H1 (cell line): ENCODE results near the gene CTPS2. TPM values are rescaled to one million over a fixed set of nuclear protein-coding genes. Genes with fewer than 3 reads are reported as not detected.

Experiments
- KDM5A ChIP-seq: fragments of 200-600 bp; IDR thresholded peaks from 2 replicates; pipeline ENCODE4 v1.7.1; 2012; ENCODE audit warnings: mild to moderate bottlenecking, low read length, inconsistent platforms, mixed read lengths
- RBBP5 ChIP-seq: IDR thresholded peaks from 2 replicates; pipeline ENCODE4 v1.7.1; 2012; ENCODE audit warnings: low read depth, mild to moderate bottlenecking, inconsistent platforms, low read length, moderate library complexity, borderline replicate concordance
- RFX5 ChIP-seq: IDR thresholded peaks from 2 replicates; pipeline ENCODE4 v1.6.1; 2011; ENCODE audit warnings: low read depth, low read length, improper control_type of control experiment, borderline replicate concordance
- polyA plus RNA-seq, 7 experiments: library from polyadenylated mRNA; depleted of rRNA in 3 of 7; stranded (reverse) in 5 of 7; unstranded in 2 of 7; fragments of >200 nt in 5 of 7; fragments of 200-250 nt in 2 of 7; gene quantifications; 1 replicate in 5 of 7; 2 replicates in 1 of 7; 4 replicates in 1 of 7; pipeline versions ENCODE4 v1.2.1 to v1.2.3, GENCODE V29; 2011 to 2013; ENCODE audit warnings: missing spikeins in 2 of 7, mixed read lengths in 2 of 7
- total RNA-seq: library from RNA; stranded (reverse); fragmentation: NEBNext Ultra II Directional; extraction: Animal tissue kit (Norgen Biotek cat#: 25700); gene quantifications from 2 replicates; pipeline ENCODE4 v1.2.1, GENCODE V29; 2021
- TF ChIP-seq, protein P1 (sequence below): IDR thresholded peaks from 2 replicates; pipeline ENCODE4 v1.6.1; 2011; ENCODE audit warnings: low read length, improper control_type of control experiment

CTPS2 gene
- total and polyA plus RNA-seq, 2 of the 8 experiments (the other 6 are each of a cell fraction or from before 2014, with no cell fraction given): 17.1 to 34.0 TPM

DNA sequence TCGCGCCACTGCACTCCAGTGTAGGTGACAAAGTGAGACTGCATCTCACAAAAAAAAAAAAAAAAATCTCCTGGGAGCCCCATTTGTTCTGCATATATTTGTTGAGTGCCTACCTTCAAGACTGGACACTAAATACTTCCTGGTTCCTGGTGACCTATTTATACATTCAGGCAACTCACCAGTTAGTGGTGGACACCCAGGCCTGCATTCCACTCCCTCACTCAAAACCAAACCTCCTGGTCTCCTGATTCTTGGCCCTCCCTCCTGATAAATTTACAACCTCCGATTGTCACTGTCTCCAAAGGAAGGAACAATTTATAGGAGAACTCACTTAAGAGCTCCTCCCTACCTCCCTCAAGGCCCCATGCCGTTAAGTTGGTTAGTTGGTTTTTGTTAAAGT, 10.0 kb upstream of the CTPS2 start (continued):
- TF ChIP-seq, protein P1, sequence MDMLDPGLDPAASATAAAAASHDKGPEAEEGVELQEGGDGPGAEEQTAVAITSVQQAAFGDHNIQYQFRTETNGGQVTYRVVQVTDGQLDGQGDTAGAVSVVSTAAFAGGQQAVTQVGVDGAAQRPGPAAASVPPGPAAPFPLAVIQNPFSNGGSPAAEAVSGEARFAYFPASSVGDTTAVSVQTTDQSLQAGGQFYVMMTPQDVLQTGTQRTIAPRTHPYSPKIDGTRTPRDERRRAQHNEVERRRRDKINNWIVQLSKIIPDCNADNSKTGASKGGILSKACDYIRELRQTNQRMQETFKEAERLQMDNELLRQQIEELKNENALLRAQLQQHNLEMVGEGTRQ: no peak
- TF ChIP-seq RFX5 (no peak), RBBP5 (no peak), KDM5A (no peak)
